Activated CD8-positive, alpha-beta memory T cell treated with anti-CD3 and anti-CD28 coated beads, Interleukin-2, amount 50 U/mL, for 4 hours (primary cell): ENCODE data around the gene LETM1.
"Not testable (repeated sequence)": the region's sequence is repeated elsewhere in the genome, so short reads cannot be mapped to it uniquely, and the experiment has no call there.

Experiments used
- DNase-seq: peaks from one replicate; pipeline ENCODE4 v3.0.0-alpha.2; 2020

Gene LETM1

GRCh38 chr4:1851160-1851559, 4.8 kb downstream of the LETM1 start:
- DNase-seq, result no peak

- no peak for DNase-seq
These were observed 5.7 kb downstream of the LETM1 start for GRCh38 chr4:1850276-1850675.

GRCh38 chr4:1846580-1846979, 9.4 kb downstream of the LETM1 start:
- DNase-seq, result no peak

- not testable (repeated sequence) for DNase-seq
These were observed 11.3 kb downstream of the LETM1 start for GRCh38 chr4:1844618-1845017.

- DNase-seq, result no peak
These were observed 12.1 kb downstream of the LETM1 start for GRCh38 chr4:1843852-1844251.

- no peak for DNase-seq
These were observed 12.9 kb downstream of the LETM1 start for GRCh38 chr4:1842993-1843448.

- DNase-seq, result no peak
These were observed 13.5 kb downstream of the LETM1 start for GRCh38 chr4:1842339-1842895.

GRCh38 chr4:1841887-1842210, 14.1 kb downstream of the LETM1 start:
- DNase-seq, result no peak

- DNase-seq, result no peak
These were observed 14.6 kb downstream of the LETM1 start for GRCh38 chr4:1841201-1841886.

GRCh38 chr4:1839282-1839681, 16.7 kb downstream of the LETM1 start:
- DNase-seq, result no peak

GRCh38 chr4:1837069-1837468, 18.9 kb downstream of the LETM1 start:
- no peak for DNase-seq

- no peak for DNase-seq
These were observed 19.3 kb downstream of the LETM1 start for GRCh38 chr4:1836650-1837049.

- DNase-seq, result not testable (repeated sequence)
These were observed 20.1 kb downstream of the LETM1 start for GRCh38 chr4:1835836-1836235.

GRCh38 chr4:1834047-1834775, 21.7 kb downstream of the LETM1 start:
- DNase-seq, result no peak

- no peak for DNase-seq
These were observed 22.5 kb downstream of the LETM1 start for GRCh38 chr4:1833307-1834046.

- DNase-seq, result no peak
These were observed 23.3 kb downstream of the LETM1 start for GRCh38 chr4:1832690-1833089.

GRCh38 chr4:1831331-1831730, 24.6 kb downstream of the LETM1 start:
- DNase-seq, result no peak

GRCh38 chr4:1830642-1831228, 25.2 kb downstream of the LETM1 start:
- DNase-seq, result no peak

- no peak for DNase-seq
These were observed 25.7 kb downstream of the LETM1 start for GRCh38 chr4:1830234-1830633.

GRCh38 chr4:1826531-1827350, 29.2 kb downstream of the LETM1 start:
- DNase-seq, result no peak

GRCh38 chr4:1825326-1825725, 30.6 kb downstream of the LETM1 start:
- no peak for DNase-seq

- DNase-seq, result no peak
These were observed 31.2 kb downstream of the LETM1 start for GRCh38 chr4:1824746-1825145.
